Central memory CD8-positive, alpha-beta T cell (primary cell): Measurements from ENCODE around the gene CCDC88A.
"Not testable (repeated sequence)": the region's sequence is repeated elsewhere in the genome, so short reads cannot be mapped to it uniquely, and the experiment has no call there.

Experiments
- ATAC-seq: fragments of 150-1000 bp; cut with Tn5 transposase; replicated peaks from 2 replicates; pipeline ENCODE4 v1.10.0; 2022; ENCODE audit warnings: mild to moderate bottlenecking, moderate FRiP score, moderate number of reproducible peaks; ENCODE audit not compliant: poor library complexity, severe bottlenecking; ENCODE audit errors: extremely low read depth
- DNase-seq, 2 donors: peaks; one replicate each; pipeline ENCODE4 v3.0.0; 2021; ENCODE audit warnings: low spot score in 2 of 2
- H3K27ac Mint-ChIP-seq: one replicate; pipeline ENCODE4 v1.8.0; 2022; ENCODE audit warnings: low read depth, mild to moderate bottlenecking, moderate library complexity, mixed read lengths
- H3K27me3 Mint-ChIP-seq: one replicate; pipeline ENCODE4 v1.8.0; 2022; ENCODE audit warnings: mixed read lengths
- H3K36me3 Mint-ChIP-seq: one replicate; pipeline ENCODE4 v1.8.0; 2022; ENCODE audit warnings: mild to moderate bottlenecking, moderate library complexity, mixed read lengths; ENCODE audit not compliant: insufficient read depth
- H3K4me1 Mint-ChIP-seq: one replicate; pipeline ENCODE4 v1.8.0; 2022; ENCODE audit warnings: mixed read lengths
- H3K4me3 Mint-ChIP-seq: one replicate; pipeline ENCODE4 v1.8.0; 2022; ENCODE audit warnings: mild to moderate bottlenecking, moderate library complexity, mixed read lengths
- H3K9me3 Mint-ChIP-seq: one replicate; pipeline ENCODE4 v1.8.0; 2022; ENCODE audit warnings: mixed read lengths

Gene CCDC88A, protein sequence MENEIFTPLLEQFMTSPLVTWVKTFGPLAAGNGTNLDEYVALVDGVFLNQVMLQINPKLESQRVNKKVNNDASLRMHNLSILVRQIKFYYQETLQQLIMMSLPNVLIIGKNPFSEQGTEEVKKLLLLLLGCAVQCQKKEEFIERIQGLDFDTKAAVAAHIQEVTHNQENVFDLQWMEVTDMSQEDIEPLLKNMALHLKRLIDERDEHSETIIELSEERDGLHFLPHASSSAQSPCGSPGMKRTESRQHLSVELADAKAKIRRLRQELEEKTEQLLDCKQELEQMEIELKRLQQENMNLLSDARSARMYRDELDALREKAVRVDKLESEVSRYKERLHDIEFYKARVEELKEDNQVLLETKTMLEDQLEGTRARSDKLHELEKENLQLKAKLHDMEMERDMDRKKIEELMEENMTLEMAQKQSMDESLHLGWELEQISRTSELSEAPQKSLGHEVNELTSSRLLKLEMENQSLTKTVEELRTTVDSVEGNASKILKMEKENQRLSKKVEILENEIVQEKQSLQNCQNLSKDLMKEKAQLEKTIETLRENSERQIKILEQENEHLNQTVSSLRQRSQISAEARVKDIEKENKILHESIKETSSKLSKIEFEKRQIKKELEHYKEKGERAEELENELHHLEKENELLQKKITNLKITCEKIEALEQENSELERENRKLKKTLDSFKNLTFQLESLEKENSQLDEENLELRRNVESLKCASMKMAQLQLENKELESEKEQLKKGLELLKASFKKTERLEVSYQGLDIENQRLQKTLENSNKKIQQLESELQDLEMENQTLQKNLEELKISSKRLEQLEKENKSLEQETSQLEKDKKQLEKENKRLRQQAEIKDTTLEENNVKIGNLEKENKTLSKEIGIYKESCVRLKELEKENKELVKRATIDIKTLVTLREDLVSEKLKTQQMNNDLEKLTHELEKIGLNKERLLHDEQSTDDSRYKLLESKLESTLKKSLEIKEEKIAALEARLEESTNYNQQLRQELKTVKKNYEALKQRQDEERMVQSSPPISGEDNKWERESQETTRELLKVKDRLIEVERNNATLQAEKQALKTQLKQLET (N-terminal part only)

DNA sequence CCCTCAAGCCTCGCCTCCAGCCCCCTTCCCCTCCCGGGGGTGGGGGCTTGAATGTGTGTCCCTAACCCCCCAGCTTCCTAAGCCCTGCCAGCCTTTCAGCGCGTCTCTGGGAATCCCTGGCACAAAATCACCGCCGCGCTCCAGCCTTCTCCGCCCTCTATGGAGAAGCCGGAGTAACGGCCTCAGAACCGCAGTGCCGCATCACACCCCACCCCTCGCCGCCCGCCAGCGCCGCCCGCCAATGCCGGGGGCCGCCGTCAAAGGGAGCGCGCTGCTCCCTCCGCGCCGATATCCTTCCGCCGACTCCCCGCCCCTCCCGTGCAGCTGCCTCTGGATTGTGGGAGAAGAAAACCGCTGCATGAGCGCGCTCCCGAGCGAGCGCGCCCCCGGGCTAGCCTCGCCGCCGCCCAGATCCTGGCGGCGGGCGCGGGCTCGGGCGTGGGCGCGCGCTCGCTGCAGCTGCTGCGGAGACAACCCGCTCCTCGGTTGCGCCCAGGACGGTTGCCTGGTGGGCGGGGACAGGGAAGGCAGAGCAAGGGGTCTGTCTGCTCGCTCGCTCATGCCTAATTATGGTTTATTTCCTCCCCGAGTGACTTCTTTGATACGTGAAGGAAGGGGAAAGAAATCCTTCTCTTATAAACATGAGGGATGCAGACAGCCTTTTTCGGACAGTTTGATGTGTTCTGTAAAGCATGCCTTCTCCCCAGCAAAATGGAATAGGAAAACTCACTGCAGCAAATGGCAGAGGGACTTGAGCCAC lies at the start of gene CCDC88A:
TSS of gene CCDC88A (minus strand) at position 178 of the 760 bp plus-strand sequence. CDS start 777 bp downstream, outside the sequence.
- Mint-ChIP-seq H3K4me1 (peaks cover 32% of the 10 kb centered on the region), H3K27ac (peak within 1 kb of the TSS; percentile 84), H3K36me3 (peaks cover 13% of the 10 kb centered on the region), H3K4me3 (peak within 1 kb of the TSS; percentile 92), H3K27me3 (no peaks in the 10 kb centered on the region), H3K9me3 (no peaks in the 10 kb centered on the region)
- ATAC-seq (peak; percentile 75), DNase-seq (peak; percentile 71 to 76)

DNA sequence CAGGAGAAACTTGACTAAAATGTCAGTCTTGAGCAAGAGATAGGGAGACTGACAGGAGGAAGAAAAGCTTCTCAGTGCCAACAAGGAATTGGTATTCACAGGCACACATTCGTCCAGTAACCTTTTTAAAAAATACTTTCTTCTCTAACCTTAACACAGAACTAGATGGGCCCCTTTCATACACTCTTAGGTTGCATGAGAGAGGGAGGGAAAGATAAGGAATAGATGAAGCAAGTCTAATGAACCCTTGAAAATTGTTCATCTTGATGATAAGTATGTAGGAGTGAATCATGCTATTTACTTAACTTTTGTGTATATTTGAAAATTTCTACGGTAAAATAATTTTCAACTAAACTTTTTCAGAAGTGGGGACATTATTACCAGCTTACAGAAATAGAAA lies 42.0 kb upstream of the CCDC88A start:
- no peak overlapping the region for H3K4me3 Mint-ChIP-seq
- H3K4me1 Mint-ChIP-seq = no peaks in the 10 kb centered on the region
- ATAC-seq (no peak), DNase-seq (no peak)
- no peak overlapping the region for H3K27ac Mint-ChIP-seq
- peaks cover 60% of the 10 kb centered on the region for H3K27me3 Mint-ChIP-seq
- no peaks in the 10 kb centered on the region for H3K36me3 Mint-ChIP-seq
- no peaks in the 10 kb centered on the region for H3K9me3 Mint-ChIP-seq

DNA sequence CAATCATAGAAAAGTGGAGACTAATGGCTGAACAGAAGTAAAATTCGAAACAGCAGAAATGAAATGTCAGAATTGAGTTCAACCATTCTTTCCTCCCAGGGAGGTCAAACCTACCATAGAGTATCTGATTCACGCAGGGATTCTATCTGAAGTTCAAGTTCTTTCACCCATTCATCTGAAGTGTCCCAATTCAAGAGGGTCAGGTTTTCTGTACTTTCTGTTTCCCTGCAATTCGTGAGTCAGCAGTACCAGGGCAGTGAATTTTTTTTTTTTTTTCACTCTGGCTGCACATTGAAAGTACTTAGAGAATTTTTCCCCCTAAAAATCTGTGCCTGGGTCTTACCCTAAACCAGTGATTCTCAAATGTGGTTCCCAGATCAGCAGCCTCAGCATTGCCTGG lies 40.9 kb upstream of the CCDC88A start:
- Mint-ChIP-seq H3K27me3 (peaks cover 49% of the 10 kb centered on the region), H3K36me3 (no peaks in the 10 kb centered on the region), H3K4me3 (no peak overlapping the region), H3K9me3 (no peaks in the 10 kb centered on the region), H3K4me1 (no peaks in the 10 kb centered on the region), H3K27ac (no peak overlapping the region)
- DNase-seq = no peak
- ATAC-seq = no peak

DNA sequence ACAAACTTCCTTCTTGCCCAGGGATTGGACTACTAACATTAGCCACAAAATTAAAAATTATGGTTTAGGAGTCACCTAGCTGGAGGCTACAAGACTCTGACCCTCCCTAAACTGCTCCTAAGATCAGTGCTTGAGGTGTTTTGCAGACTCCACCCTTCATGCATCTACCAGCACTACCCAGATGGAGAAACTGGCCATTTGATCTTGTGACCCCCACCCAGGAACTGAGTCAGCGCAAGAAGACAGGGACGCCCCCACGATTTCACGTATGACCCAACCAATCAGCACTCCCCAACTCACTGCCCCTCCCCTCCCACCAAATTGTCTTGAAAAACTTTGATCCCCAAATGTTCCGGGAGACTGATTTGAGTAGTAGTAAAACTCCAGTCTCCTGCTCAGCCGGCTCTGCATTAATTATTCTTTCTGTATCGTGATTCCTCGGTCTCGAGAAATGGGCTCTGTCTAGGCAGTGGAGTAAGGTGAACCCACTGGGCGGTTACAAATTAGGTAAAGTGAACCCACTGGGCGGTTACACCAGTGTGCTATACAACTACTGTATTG lies 40.1 kb upstream of the CCDC88A start:
- ATAC-seq = no peak
- Mint-ChIP-seq H3K27me3 (peaks cover 42% of the 10 kb centered on the region), H3K36me3 (no peaks in the 10 kb centered on the region), H3K9me3 (no peaks in the 10 kb centered on the region), H3K4me1 (no peaks in the 10 kb centered on the region), H3K27ac (no peak overlapping the region), H3K4me3 (no peak overlapping the region)
- no peak for DNase-seq

DNA sequence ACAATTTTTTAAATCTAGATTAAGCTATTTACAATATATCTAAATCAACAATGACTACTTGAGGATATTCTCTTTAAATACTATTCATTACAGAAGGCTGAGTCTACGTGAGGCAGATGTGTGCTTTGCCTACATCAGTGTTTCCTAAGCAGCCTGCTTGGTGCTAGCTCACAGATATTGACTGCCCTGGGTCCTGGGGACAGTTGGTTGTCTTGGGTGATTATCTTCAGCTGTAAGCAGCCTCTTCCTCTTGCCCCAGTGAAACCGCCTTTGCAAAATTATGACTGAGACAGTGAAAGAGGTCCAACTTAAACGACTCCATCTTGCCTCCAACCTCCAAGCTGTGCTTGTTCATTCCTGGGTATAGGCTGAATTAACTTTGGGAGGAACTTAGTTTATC lies 39.6 kb upstream of the CCDC88A start:
- DNase-seq (no peak), ATAC-seq (no peak)
- H3K27me3 Mint-ChIP-seq = peaks cover 37% of the 10 kb centered on the region
- H3K9me3 Mint-ChIP-seq = no peaks in the 10 kb centered on the region
- H3K4me3 Mint-ChIP-seq = no peak overlapping the region
- H3K36me3 Mint-ChIP-seq = no peaks in the 10 kb centered on the region
- H3K4me1 Mint-ChIP-seq = no peaks in the 10 kb centered on the region
- H3K27ac Mint-ChIP-seq = no peak overlapping the region

DNA sequence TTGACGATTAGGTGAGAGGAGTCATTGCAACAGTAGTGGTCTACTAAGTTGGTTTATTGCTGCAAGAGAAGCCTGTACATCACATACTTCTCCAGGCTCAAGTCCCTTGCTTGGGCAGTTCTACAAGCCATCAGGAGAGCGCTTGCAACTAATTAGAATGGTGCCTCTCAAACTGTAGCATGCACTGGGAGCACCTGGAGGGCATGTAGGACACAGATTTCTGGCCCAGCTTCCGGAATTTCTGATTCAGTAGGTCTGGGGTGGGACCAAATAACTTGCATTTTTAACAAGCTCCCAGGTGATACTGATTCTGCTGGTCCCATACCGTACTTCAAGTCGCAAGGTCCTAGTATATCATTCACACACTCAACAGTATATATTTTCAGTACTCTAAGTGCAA lies 34.5 kb upstream of the CCDC88A start:
- H3K27ac Mint-ChIP-seq = no peak overlapping the region
- H3K27me3 Mint-ChIP-seq = no peaks in the 10 kb centered on the region
- ATAC-seq = no peak
- no peak for DNase-seq
- H3K4me3 Mint-ChIP-seq = no peak overlapping the region
- no peaks in the 10 kb centered on the region for H3K9me3 Mint-ChIP-seq
- H3K4me1 Mint-ChIP-seq = no peaks in the 10 kb centered on the region
- no peaks in the 10 kb centered on the region for H3K36me3 Mint-ChIP-seq

DNA sequence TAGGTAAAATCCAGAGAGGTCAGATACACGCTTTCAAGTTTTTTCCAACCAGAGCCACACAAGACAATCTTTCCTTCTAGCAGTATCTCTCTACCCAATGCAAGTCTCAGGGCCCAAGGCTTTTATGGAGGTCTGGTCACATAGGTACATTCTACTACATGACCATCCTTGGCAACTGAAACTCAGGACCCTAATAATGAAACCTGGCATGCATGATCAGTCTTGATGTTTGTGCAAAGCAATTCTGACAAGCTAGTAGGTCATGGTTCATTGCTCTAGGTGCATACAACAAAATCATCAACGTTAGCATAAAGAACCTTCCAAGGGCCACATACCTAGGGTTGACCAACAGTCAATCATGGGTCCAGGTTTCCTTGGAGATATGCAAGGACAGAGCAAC lies 33.2 kb upstream of the CCDC88A start:
- H3K36me3 Mint-ChIP-seq = no peaks in the 10 kb centered on the region
- H3K4me1 Mint-ChIP-seq = no peaks in the 10 kb centered on the region
- ATAC-seq = no peak
- no peaks in the 10 kb centered on the region for H3K27me3 Mint-ChIP-seq
- no peak overlapping the region for H3K4me3 Mint-ChIP-seq
- no peaks in the 10 kb centered on the region for H3K9me3 Mint-ChIP-seq
- no peak for DNase-seq
- no peak overlapping the region for H3K27ac Mint-ChIP-seq

DNA sequence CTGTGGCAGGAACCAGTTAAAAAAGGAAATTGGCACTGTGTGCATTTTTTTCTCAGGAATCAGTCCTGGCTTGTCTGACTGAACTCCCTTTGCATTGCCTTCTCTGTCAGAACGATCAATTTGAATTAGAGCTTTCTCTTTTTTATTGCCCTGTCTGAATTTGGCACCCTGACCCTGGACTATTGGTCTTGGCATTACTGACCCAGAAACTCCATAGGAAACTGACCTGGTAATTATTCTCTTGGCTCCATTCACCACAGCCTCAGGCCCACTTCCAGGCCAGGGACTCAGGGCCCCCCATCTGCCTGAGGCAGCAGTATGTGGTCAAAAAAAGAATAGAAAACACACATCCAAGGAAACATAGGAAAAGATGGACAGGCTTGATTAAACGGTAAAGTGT lies 32.0 kb upstream of the CCDC88A start:
- H3K4me3 Mint-ChIP-seq = no peak overlapping the region
- no peaks in the 10 kb centered on the region for H3K36me3 Mint-ChIP-seq
- H3K27ac Mint-ChIP-seq = no peak overlapping the region
- ATAC-seq = no peak
- H3K9me3 Mint-ChIP-seq = no peaks in the 10 kb centered on the region
- no peaks in the 10 kb centered on the region for H3K27me3 Mint-ChIP-seq
- no peaks in the 10 kb centered on the region for H3K4me1 Mint-ChIP-seq
- no peak for DNase-seq

DNA sequence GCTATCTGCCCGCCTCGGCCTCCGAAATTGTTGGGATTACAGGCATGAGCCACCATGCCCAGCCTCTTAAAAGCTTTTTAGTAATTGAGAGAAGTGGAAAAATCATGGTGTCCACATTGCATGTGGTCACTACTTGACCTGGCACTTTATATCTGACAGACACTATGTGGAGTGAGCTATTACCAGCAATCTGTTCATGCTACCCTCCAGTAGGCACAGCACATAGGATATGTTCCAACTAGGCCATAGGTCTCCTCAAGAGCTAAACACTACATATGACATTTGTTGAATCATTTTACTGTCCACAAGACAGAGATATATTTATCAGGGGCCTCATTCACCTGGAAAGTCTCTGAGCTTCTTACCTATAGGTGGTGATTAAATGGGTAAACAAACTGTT lies 30.4 kb upstream of the CCDC88A start:
- ATAC-seq, H3K9me3 Mint-ChIP-seq, DNase-seq, H3K36me3 Mint-ChIP-seq, H3K27ac Mint-ChIP-seq, H3K27me3 Mint-ChIP-seq, H3K4me3 Mint-ChIP-seq, H3K4me1 Mint-ChIP-seq: not testable (repeated sequence)

DNA sequence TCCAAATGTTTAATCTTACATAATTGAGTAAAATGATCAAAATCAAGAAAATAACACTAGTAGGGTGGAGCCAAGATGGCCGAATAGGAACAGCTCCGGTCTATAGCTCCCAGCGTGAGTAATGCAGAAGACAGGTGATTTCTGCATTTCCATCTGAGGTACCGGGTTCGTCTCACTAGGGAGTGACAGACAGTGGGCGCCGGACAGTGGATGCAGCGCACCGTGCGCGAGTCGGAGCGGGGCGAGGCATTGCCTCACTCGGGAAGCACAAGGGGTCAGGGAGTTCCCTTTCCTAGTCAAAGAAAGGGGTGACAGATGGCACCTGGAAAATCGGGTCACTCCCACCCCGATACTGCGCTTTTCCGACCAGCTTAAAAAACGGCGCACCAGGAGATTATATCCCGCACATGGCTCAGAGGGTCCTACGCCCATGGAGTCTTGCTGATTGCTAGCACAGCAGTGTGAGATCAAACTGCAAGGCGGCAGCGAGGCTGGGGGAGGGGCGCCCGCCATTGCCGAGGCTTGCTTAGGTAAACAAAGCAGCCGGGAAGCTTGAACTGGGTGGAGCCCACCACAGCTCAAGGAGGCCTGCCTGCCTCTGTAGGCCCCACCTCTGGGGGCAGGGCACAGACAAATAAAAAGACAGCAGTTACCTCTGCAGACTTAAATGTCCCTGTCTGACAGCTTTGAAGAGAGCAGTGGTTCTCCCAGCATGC lies 22.5 kb upstream of the CCDC88A start:
- not testable (repeated sequence) for H3K9me3 Mint-ChIP-seq, DNase-seq, ATAC-seq, H3K4me1 Mint-ChIP-seq, H3K4me3 Mint-ChIP-seq, H3K27ac Mint-ChIP-seq, H3K36me3 Mint-ChIP-seq
- H3K27me3 Mint-ChIP-seq = peaks cover 43% of the 10 kb centered on the region

DNA sequence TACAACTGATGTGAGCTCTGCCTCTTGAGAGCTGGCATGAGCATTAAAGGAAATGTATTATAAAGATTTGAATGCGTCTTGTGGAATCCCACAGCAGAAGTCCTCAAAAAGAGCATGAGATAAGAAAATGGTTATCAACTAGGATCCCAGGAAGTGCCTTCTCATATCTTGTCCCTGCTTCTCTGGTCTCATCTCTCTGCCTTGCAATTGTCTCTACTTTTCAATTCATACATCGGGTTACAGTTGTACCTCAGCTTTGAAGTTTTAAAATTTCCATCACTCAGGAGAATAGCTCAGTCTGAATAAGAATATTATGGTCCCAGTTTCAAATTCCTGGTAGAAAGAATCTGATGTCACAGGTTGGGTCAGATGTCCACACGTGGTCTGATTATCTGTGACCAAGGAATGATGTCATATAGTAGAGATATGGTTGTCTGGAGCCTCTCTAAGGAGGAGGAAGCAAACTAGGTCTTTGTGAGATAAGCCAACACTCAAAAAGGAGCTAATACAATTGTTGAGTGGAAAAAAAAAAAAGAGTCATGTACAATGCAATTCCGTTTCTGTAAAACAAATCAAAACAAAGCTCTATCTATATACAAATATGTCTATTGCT lies 21.7 kb upstream of the CCDC88A start:
- Mint-ChIP-seq H3K27me3 (peaks cover 43% of the 10 kb centered on the region), H3K9me3 (no peaks in the 10 kb centered on the region), H3K27ac (no peak overlapping the region), H3K36me3 (no peaks in the 10 kb centered on the region), H3K4me3 (no peak overlapping the region), H3K4me1 (no peaks in the 10 kb centered on the region)
- ATAC-seq = no peak
- no peak for DNase-seq
